HG03097 (cell line): ENCODE measurements around the gene DHRS3.
"Not testable (repeated sequence)": the region's sequence is repeated elsewhere in the genome, so short reads cannot be mapped to it uniquely, and the experiment has no call there.

Source experiments
- ATAC-seq: cut with Tn5 transposase; IDR thresholded peaks from one replicate; pipeline ENCODE4 v1.9.1; 2021; ENCODE audit not compliant: unreplicated experiment, low FRiP score

Gene DHRS3

GRCh38 chr1:12617901-12618660 is at the start of gene DHRS3:
Gene DHRS3, minus strand, starts transcription at chr1:12618210. Its CDS starts 862 bp downstream, at chr1:12617348.
- ATAC-seq = no peak

- no peak for ATAC-seq
These were observed 48.2 kb upstream of the DHRS3 start for GRCh38 chr1:12666141-12666735.

- no peak for ATAC-seq
These were observed 47.5 kb upstream of the DHRS3 start for GRCh38 chr1:12665511-12665910.

- no peak for ATAC-seq
These were observed 44.5 kb upstream of the DHRS3 start for GRCh38 chr1:12662556-12662955.

- no peak for ATAC-seq
These were observed 43.7 kb upstream of the DHRS3 start for GRCh38 chr1:12661606-12662219.

GRCh38 chr1:12658531-12659453 is 40.8 kb upstream of the DHRS3 start:
- no peak for ATAC-seq

GRCh38 chr1:12657885-12658512 is 40.0 kb upstream of the DHRS3 start:
- ATAC-seq = not testable (repeated sequence)

GRCh38 chr1:12657060-12657884 is 39.3 kb upstream of the DHRS3 start:
- no peak for ATAC-seq

- no peak for ATAC-seq
These were observed 38.6 kb upstream of the DHRS3 start for GRCh38 chr1:12656575-12656974.

GRCh38 chr1:12654657-12655056 is 36.6 kb upstream of the DHRS3 start:
- no peak for ATAC-seq

- no peak for ATAC-seq
These were observed 36.1 kb upstream of the DHRS3 start for GRCh38 chr1:12654004-12654567.

- no peak for ATAC-seq
These were observed 32.0 kb upstream of the DHRS3 start for GRCh38 chr1:12649971-12650421.

GRCh38 chr1:12648741-12649140 is 30.7 kb upstream of the DHRS3 start:
- ATAC-seq = no peak

GRCh38 chr1:12645401-12645800 is 27.4 kb upstream of the DHRS3 start:
- ATAC-seq = not testable (repeated sequence)

GRCh38 chr1:12644829-12645228 is 26.8 kb upstream of the DHRS3 start:
- ATAC-seq = no peak

- no peak for ATAC-seq
These were observed 26.2 kb upstream of the DHRS3 start for GRCh38 chr1:12644237-12644636.

- ATAC-seq = no peak
These were observed 25.8 kb upstream of the DHRS3 start, which contains the start of gene AADACL4 for GRCh38 chr1:12643785-12644184. Gene AADACL4, plus strand, starts transcription at chr1:12644085. Its CDS starts 462 bp downstream, at chr1:12644547.

GRCh38 chr1:12643079-12643478 is 25.1 kb upstream of the DHRS3 start:
- ATAC-seq = no peak

- no peak for ATAC-seq
These were observed 22.9 kb upstream of the DHRS3 start for GRCh38 chr1:12640958-12641272.
